ENCODE data around the gene KCNF1.
A peak's percentile ranks its signal among the peaks of the same experiment; 100 is the strongest.

The KCNF1 gene

DNA sequence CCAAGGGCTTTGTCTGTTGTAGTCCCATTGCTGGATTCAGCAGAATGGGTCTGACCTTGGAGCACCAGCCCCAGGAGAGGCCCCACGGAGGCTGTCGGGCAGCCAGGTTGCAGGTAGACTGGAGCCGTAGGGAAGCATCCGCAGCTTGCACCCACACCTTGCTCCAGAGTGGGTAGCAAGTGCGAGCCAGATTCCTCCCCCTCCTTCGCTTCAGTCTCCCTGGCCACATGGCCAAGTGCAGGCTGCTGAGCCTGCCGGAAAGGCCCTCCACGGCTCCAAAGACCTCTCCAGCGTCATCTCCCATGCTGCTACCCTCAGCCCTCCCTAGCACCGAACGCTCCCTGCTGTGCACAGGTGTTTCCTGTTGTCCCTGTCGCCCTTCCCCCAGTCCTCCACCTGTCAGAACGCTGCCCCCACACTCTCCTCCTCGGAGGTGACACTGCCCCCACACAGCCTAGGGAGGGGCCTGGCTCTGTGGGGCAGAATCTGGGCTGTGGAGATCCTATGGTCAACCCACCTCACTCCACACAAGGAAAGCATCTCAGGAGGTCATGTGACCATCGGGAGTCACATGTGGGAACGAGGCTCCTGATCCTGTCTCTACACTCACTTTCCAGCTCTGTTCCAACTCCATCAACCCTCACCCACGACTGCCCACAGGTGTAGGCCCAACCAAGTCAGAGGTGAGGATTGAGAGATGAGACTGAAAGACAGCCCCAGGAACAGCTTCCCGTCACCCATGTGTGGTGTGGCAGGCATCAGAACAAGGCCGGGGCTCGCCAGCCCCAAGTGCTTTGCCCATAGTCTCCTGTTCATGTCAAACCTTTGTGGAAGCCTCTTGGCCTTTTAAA, 8.3 kb downstream of the KCNF1 start:
- DNase-seq (ENCODE audit: low spot score) = no peak

DNA sequence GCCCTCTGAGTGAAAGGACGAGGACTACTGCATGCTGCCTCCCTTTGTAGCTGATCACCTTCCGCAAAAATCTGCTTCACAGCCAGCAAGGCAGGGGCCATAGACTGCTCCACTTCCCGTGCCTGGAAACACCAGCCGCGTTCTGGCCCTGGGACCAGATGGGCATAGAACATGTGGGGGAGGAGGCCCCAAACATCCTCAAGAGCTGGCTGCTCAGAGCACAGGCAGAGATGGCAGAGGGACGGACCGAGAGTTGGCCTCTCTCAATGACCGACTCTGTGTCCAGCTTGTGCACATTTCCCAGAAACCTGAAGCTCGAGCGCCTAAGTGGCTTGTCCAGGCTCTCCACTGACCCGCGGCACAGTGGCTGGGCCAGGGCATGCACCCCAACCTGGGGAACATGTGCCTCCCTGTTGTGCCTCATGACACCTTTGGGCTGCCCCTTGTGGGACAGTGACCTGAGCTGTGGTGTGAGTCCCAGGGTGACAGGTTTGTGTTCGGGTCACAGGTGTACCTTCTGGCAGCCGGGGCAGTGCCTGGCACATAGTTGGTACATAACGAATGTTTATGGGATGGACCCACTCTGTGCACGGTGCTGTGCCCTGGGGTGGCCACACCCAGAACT, 9.1 kb downstream of the KCNF1 start:
- DNase-seq (ENCODE audit: low spot score) = no peak

DNA sequence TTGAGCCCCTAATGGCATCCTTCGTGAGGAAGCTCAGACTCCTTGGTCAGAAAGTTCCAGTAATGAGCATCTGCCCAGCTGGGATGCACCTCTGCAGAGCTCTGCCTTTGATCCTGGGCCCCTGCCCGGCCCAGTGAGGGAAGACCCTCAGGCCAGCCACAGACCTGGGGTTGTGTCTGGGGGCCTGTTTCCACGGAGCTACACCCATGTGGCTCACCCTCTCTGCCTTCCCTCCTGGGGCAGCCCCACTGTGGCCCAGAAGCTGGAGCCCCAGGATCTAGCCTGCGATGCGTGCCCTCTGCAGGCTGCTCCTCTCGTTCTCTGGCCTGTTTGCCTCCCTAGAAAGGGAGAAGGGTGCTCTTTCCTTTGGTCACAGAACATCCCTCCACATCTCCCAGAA, 9.8 kb downstream of the KCNF1 start:
- no peak for DNase-seq (ENCODE audit: low spot score)

DNA sequence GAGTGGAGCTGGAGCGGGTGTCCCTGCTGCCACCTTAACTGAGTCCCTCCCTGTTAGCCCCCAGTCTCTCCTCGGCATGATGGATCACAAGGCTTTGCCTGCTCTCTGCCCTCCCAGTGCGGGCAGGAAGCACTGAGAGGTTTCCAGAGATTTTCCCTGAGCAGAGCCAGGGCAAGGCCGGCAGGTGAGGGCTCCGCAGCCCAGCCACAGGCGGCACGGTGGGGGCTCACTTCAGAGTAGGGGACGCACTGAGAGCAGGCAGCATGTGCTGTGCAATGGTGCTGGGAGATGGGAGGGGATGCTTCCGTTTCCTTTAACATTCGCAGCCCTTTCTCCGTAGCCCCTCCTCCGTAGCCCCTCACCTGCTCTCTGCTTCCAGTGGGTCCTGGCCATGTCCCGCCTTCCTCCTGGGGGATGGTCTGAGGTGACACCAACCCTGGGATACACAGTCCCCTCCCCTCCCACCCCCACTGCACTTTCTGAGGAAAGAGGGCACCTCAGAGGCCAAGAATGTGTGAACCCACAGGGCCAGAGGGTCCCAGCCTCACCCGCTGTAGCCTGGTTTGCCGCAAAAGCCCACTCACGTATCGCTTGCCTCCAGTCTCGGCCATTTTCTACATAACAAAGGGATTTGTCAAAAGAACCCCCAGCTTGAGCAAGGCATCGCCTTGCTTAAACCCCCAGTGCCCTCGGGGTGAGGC, 10.7 kb downstream of the KCNF1 start:
- no peak for DNase-seq (ENCODE audit: low spot score)

DNA sequence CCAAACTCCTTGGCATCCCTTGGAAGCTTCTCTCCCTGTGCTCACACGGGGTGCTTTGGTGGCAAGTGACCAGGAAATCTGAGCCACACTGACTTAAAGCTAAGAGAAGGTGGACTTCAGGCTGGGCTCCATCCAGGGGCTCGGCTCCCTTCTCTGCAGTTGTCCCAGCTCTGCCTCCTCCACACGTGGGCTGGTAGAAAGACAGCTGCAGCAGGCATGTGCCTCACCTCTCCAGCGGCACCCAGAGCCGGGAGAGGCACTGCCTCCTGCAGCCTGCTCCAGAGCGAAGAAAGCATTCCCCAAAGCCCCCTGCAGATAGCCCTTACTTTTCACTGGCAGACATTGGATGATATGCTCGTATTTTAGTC, 11.3 kb downstream of the KCNF1 start:
- DNase-seq (ENCODE audit: low spot score) = no peak

DNA sequence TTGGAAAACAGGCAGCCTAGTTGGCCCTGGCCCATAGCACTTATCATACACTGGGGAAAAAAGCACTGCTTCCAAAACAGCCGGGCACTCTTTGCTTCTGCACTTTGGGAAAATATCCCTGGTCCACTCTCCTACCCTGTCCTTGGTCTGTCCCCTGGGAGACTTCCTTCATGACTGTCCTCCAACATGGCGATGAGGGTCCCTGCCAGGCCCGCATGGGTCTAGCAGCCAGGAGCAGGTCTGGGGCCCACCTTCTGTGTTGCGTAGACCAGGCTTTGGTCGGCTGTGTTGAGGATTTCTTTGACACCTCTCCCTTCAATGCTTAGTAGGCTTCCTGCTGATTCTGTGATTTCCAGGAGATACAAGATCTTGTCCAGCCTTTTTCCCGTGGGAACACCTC, 12.2 kb downstream of the KCNF1 start:
- no peak for DNase-seq (ENCODE audit: low spot score)

DNA sequence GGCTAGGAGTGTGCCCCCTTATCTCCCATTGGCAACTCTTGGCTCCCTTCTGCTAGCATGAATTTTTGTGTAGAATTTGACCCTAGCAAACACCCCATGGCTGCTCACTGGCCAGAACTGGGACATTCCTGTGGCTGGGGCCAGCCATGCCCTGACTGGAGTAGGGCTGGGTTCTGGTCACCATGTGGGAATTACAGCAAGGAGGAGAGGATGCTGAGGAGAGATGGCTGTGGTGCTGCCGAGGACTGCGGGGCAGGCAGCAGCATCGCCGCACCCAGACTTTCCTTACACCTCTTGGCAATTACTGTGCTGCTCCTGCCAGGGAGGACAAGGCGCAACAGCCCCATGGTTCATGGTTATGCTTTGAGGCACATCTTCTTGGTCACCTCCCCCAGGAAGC, 12.7 kb downstream of the KCNF1 start:
- peak; percentile 56 for DNase-seq (ENCODE audit: low spot score)

DNA sequence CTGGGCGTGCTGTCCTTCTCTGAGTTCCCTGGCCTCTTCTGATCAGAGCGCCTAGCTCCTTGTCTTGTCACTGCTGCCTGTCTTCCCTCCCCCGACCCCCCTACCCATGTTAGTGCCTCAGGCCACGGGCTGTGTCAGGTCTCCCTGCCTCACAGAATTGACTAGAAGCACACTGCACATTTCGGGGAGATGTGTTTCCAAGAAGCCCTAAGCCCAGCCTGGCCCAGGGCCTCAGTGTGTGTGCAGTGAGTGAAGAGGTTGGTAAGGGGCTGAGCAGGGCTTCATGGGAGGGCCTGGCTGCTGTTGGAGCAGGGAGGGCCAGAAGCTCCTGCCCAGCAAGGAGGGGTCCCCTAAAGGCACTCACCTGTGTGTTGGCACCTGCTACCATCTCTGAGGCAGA, 13.1 kb downstream of the KCNF1 start:
- DNase-seq (ENCODE audit: low spot score) = no peak

DNA sequence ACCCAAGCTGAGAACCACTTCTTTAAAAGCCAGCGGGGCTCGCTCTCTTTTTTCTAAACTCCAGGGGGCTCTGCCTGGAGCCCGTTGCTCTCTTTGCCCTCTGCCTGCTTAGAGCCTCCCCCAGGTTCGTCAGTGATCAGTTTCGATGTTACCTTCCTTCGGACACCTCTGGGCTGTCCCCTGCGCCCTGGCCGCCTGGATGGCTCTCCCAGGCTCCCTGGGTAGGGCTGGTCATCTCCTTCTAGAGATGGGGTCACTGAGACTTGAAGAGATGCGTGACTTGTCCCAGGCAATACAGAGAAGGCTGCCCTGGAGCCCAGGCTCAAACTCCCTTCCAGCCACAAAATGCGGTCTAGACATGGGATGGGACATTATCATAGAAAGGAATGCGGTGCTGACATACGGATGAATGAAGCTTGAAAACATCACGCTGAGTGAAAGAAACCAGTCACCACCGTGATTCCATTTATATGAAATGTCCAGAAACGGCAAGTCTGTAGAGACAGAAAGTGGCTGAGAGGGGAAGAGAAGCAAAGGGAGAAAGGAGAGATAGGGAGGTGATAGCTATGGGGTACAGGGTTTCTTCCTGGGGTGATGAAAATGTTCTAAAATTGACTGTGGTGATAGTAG, 14.6 kb downstream of the KCNF1 start:
- DNase-seq (ENCODE audit: low spot score) = no peak

DNA sequence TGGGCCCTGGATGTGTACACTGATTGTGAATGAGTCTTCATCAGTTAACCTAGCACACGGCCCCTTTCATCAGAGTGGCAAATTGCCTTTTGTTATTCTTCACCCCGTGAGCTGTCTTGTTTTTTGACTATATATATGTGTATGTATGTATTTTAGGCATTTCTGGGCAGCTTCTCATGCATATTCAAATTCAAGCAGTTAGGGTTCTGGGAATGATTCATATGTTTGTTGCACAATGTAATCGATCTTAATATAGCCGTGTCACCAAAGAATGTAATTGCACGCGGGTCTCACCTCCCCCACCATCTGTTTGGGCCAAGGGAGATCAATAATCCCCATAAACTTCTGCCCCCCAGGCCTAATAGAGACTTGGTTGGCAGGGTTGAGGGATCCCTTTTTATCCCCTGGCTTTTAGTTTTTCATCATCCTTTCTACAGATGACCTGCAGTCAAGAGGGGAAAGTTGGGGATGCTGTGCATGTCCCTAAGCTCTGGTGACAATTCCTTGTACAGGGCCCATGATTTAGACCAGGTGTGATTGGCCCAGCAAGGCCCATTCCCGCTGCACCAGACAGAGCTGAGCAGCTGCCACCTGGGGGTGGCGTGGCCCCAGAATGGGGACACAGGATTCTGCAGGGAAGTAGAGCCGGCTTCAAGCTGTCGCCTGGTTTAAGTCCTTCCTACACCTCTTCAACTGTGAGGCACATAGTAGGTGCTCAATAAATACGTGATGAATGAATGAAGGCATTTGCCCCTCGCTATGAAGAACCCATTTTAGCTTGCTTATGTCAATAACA, 19.2 kb downstream of the KCNF1 start:
- no peak for DNase-seq (ENCODE audit: low spot score)

DNA sequence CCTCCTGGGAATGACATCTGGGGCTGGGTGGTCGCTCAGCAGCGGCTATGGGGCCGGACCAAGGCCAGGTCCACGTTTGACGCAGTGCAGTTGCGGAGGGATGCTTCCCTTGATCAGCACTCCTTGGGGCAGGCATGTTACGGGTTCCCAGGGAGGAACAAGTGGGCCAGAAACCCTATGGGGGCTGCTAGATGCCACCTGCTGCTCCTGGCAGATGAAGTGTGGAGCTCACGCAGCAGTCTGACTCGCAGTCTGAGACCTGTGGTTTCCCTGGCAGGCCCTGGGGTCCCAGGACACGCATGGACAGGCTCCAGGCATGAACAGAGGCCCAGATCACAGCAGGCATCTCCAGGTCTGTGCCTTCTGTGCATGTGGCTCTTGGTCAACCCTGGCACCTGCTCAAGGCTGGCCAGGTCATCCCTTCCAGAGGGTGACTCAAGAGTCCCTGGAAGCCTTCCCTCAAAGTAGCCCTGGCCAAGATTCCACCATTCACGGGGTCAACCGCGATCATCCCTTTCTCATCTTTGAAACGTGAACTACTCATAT, 20.0 kb downstream of the KCNF1 start:
- peak; percentile 39 for DNase-seq (ENCODE audit: low spot score)

DNA sequence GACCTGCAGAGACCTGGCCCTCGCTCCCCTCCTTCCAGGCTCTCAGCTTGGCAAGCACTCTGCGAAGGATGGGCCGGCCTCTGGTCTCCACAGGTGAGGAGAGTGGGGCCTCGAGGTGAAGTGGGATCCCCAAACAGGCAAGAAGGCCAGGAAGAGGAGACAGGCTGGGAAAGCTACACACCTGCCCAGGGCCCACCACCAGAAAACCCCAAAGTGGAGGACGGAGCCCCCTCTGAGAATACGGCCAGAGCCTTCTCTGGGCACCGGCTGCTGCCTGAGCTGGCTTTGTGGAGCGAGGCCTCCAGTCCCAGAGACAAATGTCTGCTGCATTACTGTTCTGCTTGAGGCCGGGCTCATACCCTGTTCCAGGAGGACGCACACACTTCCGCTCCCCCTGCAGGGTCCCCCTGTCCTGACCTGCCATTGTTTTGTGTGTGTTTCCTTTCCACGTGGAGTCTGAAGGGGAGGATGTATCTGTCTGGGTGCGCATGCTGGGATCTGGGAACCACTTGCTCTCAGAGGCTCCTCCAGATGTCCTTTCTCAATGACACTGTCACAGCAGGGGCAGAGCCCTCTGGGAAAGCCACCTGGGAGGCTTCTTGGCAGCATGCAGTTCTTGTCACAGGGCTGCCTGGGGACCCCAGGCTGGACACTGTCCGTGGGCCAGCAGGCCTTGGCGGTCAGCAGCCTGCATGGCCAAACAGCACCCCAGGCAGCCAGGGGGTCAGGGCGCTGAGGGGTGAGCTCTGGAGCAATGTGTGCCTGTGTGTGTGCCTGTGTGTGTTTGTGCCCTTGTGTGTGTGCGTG, 20.8 kb downstream of the KCNF1 start:
- DNase-seq (ENCODE audit: low spot score) = no peak

DNA sequence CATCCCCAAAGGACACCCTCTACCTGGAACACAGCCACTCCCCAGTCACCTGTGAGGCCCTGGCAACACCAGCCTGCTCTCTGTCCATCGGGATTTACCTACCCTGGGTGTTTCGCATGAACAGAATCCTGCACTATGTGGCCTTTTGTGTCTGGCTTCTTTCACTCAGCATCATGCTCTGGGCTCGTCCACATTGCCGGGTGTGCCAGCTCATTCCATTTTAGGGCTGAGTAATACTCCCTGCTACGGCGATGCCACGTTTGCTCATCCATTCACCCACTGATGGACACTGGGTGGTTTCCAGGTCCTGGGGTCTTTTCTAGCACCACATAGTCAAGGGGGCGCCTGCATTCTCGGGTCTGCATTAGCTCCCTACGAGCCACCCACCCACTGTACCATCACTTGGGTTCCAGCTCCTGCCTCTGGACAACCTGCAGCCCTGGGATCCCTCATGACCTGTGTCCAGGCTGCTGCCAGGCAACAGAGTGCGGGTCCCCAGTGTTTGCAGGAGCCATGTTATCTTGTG, 22.0 kb downstream of the KCNF1 start:
- no peak for DNase-seq (ENCODE audit: low spot score)

DNA sequence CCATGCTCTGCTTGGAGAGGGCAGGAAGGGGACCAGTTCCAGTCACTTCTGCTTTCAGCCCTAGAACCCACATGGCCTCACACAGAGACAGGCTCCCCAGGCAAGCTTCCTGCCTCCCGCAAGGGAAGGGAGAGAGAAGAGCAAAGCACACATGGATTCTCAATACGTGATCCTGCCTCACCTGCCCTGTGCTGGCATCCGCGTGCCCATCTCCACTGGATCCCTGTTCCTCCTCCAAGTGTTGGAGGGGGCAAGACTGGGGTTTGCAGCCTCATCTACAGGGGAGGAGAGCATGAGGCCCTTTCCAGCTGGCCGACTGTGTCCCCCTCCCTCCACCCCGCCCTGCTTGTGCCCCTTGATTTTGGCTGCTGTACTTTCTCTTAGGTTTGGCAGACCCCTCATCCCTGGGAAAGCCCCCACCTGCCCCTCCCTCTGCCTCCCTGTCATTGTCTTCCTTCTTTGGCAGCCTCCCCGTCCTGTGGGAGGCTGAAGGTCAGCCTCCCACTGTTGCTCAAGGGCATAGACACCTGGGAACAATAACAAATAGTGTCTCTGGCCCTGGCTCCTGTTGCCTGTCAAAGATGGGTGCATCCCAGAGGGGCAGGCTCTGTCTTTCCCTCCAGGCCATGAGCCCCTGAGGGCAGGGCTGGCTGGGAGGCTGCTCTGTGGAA, 22.7 kb downstream of the KCNF1 start:
- no peak for DNase-seq (ENCODE audit: low spot score)

DNA sequence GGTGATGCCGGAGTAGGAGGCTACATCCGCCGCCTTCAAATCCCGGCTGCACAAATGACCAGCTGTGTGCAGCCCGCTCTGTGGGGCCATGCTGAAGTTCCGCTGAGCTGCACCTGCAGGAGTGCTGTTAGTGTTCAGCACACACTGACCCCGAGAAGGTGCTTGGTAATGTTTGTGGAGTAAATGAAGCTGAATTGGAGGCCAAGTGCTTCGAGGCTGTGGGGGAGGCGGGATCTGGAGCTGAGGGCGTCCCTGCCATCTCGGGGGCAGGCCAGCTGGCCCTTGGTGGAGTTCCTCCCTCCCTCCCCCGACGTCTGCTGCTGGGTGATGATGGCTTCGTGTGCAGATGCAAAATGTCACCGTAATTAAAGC, 23.2 kb downstream of the KCNF1 start:
- DNase-seq (ENCODE audit: low spot score) = no peak

DNA sequence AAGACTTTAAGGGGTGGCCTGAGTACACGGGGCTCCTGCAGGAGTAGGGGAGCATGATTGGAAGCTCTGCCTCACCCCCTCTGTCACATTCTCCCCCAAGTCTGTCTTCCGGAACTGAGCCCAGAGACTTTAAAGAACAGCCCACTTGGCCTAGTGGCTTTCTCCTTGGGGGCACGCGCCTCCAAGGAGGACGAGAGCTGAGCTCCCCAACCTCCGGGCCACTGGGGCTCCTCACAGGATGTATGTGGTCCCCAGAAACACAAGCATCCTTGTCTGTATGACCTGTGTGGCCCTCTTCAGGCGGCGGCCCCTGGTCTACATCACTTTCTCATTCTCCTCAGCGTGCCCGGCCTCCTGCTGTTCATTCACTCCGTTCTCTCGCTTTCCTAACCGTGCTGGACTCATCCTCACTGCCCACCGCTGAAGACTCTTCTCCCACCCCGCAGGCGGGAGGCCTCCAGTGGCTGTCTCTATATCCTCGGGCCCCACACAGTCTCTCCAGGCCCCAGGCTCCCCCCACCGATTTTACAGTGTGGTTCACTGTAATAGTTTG, 23.7 kb downstream of the KCNF1 start:
- no peak for DNase-seq (ENCODE audit: low spot score)

DNA sequence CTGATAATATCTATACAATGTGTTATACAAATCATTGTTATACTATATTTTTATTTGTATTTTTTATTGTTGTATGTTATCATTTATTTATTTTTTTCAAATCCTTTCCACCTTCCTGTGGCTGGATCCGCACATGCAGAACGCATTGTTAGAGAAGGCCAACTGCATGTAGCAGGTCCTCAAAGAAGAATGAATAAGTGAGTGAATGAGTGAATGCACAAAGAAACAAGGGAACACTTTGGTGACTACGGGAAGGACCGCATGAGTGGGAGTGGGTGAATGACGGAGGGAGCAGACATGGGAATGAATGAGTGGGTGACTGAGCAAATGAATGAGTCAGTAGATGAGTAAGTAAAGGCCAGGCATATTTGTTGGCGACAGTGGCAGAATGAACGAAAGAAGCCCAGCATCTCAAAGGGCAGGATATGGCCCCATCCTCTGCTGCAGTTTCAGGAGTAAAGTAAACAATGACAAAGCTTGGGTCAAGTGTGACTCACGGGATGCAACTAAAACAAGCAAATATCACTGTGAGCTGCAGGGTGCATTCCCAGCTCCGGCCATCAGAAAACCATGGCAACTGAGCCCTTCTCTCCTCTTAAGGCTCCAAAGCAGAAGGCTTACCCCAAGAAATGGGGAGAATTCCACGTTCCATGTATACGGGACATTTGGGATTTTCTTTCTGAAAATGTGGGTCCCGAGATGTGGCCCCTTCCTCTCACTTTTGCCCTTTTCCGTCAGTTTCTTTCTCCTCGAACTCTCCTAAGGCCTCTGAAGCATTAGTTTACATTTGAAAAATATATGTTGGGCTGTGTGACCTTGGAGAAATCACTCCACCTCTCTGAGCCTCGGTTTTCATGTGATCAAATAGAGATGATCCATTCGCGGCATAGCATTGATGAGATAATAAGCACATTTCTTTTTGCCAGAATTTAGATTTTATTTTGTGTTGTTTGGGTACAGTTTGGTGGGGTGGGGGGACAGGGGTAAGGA, 24.5 kb downstream of the KCNF1 start:
- peak; percentile 85 for DNase-seq (ENCODE audit: low spot score)

DNA sequence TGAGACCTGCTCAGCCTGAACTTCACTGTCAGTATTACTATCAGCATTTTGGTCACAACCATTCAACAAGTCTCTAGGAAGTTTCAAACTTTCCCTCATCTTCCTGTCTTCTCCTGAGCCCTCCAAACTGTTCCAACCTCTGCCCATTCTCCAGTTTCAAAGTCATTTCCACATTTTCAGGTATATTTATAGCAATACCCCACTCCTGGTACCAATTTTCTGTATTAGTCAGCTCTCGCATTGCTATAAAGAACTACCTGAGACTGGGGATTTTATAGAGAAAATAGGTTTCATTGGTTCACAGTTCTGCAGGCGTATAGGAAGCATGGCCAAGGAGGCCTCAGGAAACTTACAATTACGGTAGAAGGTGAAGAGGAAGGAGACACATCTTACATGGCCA, 27.3 kb downstream of the KCNF1 start:
- DNase-seq (ENCODE audit: low spot score) = no peak
